ENCODE results near the gene NKPD1.
A peak's percentile ranks its signal among the peaks of the same experiment; 100 is the strongest.

The NKPD1 gene

GRCh38 chr19:45161738-45162607, 1.2 kb upstream of the NKPD1 start:
- H3K4me3 ChIP-seq (ENCODE audit: low read length), result no peak overlapping the region
- H3K4me2 ChIP-seq (ENCODE audit: low read length), result no peak overlapping the region
- peaks cover 22% of the 10 kb centered on the region for H3K27me3 ChIP-seq (ENCODE audit: control insufficient read depth, insufficient read depth, low read length)
- H3K4me1 ChIP-seq (ENCODE audit: control insufficient read depth, insufficient read depth, low read length), result peaks cover 10% of the 10 kb centered on the region
- no peak overlapping the region for H3K9ac ChIP-seq (ENCODE audit: low read depth, low read length)
- no peaks in the 10 kb centered on the region for H3K36me3 ChIP-seq (ENCODE audit: insufficient read depth, low read length)
- H3K9me3 ChIP-seq (replicated peaks; ENCODE audit: low read length), result no peaks in the 10 kb centered on the region

DNA sequence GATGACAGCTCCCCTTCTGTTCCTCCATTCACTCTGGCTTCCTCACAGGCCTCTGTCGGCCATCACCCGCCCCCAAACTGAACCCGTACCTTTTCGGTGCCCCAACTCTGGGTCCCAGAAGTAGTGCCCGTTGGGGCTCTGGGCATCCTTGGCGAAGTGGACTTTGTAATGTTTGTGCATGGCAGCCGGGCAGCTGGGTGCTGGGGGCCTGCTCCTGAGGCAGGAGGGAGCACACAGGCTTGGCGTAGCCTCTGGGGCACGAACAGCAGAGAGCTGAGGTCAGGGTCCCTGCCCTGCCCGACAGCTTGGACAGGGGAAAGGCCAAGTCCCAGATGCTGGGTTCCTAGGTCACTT, 834 bp downstream of the NKPD1 start:
- peaks cover 10% of the 10 kb centered on the region for H3K4me1 ChIP-seq (ENCODE audit: control insufficient read depth, insufficient read depth, low read length)
- H3K9ac ChIP-seq (ENCODE audit: low read depth, low read length), result no peak overlapping the region
- H3K4me3 ChIP-seq (ENCODE audit: low read length), result no peak overlapping the region
- H3K27me3 ChIP-seq (ENCODE audit: control insufficient read depth, insufficient read depth, low read length), result peaks cover 22% of the 10 kb centered on the region
- no peaks in the 10 kb centered on the region for H3K9me3 ChIP-seq (replicated peaks; ENCODE audit: low read length)
- no peak overlapping the region for H3K4me2 ChIP-seq (ENCODE audit: low read length)
- H3K36me3 ChIP-seq (ENCODE audit: insufficient read depth, low read length), result no peaks in the 10 kb centered on the region

- Histone ChIP-seq H3K27me3 (ENCODE audit: control insufficient read depth, insufficient read depth, low read length) (peaks cover 22% of the 10 kb centered on the region), H3K9me3 (replicated peaks; ENCODE audit: low read length) (no peaks in the 10 kb centered on the region), H3K4me1 (ENCODE audit: control insufficient read depth, insufficient read depth, low read length) (peaks cover 11% of the 10 kb centered on the region), H3K4me3 (ENCODE audit: low read length) (no peak overlapping the region), H3K4me2 (ENCODE audit: low read length) (no peak overlapping the region), H3K36me3 (ENCODE audit: insufficient read depth, low read length) (no peaks in the 10 kb centered on the region), H3K9ac (ENCODE audit: low read depth, low read length) (no peak overlapping the region)
Measured at GRCh38 chr19:45159210-45159970, 1.4 kb downstream of the NKPD1 start.

DNA sequence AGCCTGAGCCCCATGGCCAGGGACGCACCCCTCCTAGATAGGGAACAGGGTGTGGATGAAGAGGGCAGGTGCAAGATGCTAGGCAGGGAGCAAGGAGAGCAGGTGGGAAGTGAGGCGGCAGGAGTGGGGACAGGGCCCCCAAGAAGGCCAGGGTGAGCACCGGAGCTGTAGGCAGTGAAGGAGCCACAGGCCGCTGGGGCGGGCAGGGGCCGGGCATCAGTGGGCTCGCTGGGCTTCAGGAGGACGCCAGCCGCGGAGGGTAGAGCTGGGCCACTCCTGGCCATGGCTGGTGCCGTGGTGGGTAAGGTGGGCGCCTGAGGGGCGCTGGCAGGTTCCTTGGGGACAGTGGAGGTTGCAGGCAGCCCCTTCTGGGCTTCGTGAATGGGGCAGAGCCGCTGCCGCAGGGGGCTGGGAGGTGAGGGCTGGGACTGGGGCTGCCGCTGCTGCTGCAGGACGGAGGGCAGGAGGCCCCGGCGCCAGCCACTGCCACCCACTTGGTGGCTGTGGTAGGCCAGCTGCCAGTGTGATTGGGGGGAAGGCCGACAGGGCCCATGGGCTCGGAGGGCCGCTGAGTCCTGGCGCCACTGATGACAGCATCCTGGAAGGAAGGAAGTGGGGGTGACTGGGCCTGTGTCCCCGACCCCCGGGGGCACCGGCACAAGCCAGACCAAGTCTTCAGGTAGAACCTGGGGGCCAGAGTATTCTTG, 2.1 kb downstream of the NKPD1 start:
- Histone ChIP-seq H3K4me1 (ENCODE audit: control insufficient read depth, insufficient read depth, low read length) (peaks cover 16% of the 10 kb centered on the region), H3K9me3 (replicated peaks; ENCODE audit: low read length) (no peaks in the 10 kb centered on the region), H3K4me2 (ENCODE audit: low read length) (no peak overlapping the region), H3K27me3 (ENCODE audit: control insufficient read depth, insufficient read depth, low read length) (peaks cover 22% of the 10 kb centered on the region), H3K36me3 (ENCODE audit: insufficient read depth, low read length) (no peaks in the 10 kb centered on the region), H3K9ac (ENCODE audit: low read depth, low read length) (no peak overlapping the region), H3K4me3 (ENCODE audit: low read length) (no peak overlapping the region)

DNA sequence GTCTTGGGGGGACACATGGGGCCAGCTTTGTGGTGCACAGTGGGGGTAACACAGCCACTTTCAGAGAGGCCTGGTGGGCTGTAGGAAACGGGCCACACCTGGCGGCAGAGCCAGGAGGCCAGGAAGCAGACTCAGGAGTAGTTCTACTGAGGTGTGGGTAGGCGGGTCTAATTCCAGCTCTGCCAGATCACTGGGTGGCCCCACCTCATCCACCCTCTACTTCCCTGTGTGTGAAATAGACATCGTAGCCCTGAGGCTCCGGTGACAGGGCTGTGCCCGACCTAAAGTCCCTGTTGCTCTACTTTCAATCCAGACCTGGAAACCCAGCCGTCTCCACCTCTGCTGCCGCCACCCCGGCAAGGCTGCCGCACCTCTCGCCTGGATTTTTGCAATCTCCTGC, 4.0 kb downstream of the NKPD1 start:
- H3K36me3 ChIP-seq (ENCODE audit: insufficient read depth, low read length), result no peaks in the 10 kb centered on the region
- no peak overlapping the region for H3K4me3 ChIP-seq (ENCODE audit: low read length)
- no peaks in the 10 kb centered on the region for H3K9me3 ChIP-seq (replicated peaks; ENCODE audit: low read length)
- H3K4me1 ChIP-seq (ENCODE audit: control insufficient read depth, insufficient read depth, low read length), result peaks cover 29% of the 10 kb centered on the region
- no peak overlapping the region for H3K4me2 ChIP-seq (ENCODE audit: low read length)
- H3K27me3 ChIP-seq (ENCODE audit: control insufficient read depth, insufficient read depth, low read length), result peaks cover 37% of the 10 kb centered on the region
- H3K9ac ChIP-seq (ENCODE audit: low read depth, low read length), result no peak overlapping the region

- no peak overlapping the region for H3K4me3 ChIP-seq (ENCODE audit: low read length)
- H3K36me3 ChIP-seq (ENCODE audit: insufficient read depth, low read length), result no peaks in the 10 kb centered on the region
- H3K4me2 ChIP-seq (ENCODE audit: low read length), result no peak overlapping the region
- peaks cover 37% of the 10 kb centered on the region for H3K27me3 ChIP-seq (ENCODE audit: control insufficient read depth, insufficient read depth, low read length)
- peaks cover 34% of the 10 kb centered on the region for H3K4me1 ChIP-seq (ENCODE audit: control insufficient read depth, insufficient read depth, low read length)
- no peak overlapping the region for H3K9ac ChIP-seq (ENCODE audit: low read depth, low read length)
- H3K9me3 ChIP-seq (replicated peaks; ENCODE audit: low read length), result no peaks in the 10 kb centered on the region
Measured at GRCh38 chr19:45156011-45156630, 4.7 kb downstream of the NKPD1 start.

GRCh38 chr19:45154064-45154827, 6.5 kb downstream of the NKPD1 start:
- Histone ChIP-seq H3K4me1 (ENCODE audit: control insufficient read depth, insufficient read depth, low read length) (peaks cover 34% of the 10 kb centered on the region), H3K27me3 (ENCODE audit: control insufficient read depth, insufficient read depth, low read length) (peaks cover 30% of the 10 kb centered on the region), H3K9me3 (replicated peaks; ENCODE audit: low read length) (no peaks in the 10 kb centered on the region), H3K4me3 (ENCODE audit: low read length) (peak overlapping the region; percentile 59), H3K9ac (ENCODE audit: low read depth, low read length) (no peak overlapping the region), H3K36me3 (ENCODE audit: insufficient read depth, low read length) (no peaks in the 10 kb centered on the region), H3K4me2 (ENCODE audit: low read length) (peak overlapping the region; percentile 81)

DNA sequence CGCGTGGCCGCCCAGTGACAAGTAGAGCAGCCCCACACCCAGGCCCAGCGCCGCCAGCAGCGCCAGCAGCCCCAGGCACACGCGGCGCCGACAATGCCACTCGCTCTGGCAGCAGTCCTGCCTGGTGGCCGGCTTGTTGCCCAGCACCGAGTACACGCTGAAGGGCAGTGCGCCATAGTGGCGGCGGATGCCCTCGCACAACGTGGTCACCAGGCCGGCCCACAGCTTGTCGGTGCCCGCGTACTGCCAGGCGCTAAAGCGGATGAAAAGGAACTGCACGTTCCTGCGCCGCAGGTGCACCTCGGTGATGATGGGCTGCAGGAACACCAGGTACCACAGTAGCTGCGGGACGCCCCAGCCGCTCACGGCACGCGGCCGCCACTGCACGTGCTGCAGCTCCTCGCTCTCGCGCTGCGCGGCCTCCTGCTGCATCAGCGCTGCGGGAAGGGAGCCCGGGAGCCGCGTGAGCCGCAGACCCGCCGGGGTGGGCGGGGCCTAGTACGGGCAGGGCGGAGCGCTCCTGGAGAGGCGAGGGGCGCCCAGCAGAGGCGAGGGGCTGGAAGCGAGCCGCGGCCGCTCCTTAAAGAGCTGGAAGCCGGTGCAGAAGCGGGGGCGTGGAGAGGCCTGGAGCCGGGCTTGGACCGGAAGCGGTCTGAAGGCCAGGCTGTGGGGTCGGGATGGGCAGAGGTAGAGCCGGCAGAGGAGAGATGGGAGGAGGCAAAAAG, 7.3 kb downstream of the NKPD1 start:
- Histone ChIP-seq H3K36me3 (ENCODE audit: insufficient read depth, low read length) (no peaks in the 10 kb centered on the region), H3K9ac (ENCODE audit: low read depth, low read length) (no peak overlapping the region), H3K4me1 (ENCODE audit: control insufficient read depth, insufficient read depth, low read length) (peaks cover 34% of the 10 kb centered on the region), H3K4me3 (ENCODE audit: low read length) (peak overlapping the region; percentile 59), H3K9me3 (replicated peaks; ENCODE audit: low read length) (no peaks in the 10 kb centered on the region), H3K4me2 (ENCODE audit: low read length) (peak overlapping the region; percentile 81), H3K27me3 (ENCODE audit: control insufficient read depth, insufficient read depth, low read length) (peaks cover 30% of the 10 kb centered on the region)

- Histone ChIP-seq H3K27me3 (ENCODE audit: control insufficient read depth, insufficient read depth, low read length) (peaks cover 26% of the 10 kb centered on the region), H3K4me3 (ENCODE audit: low read length) (peak overlapping the region; percentile 59), H3K9me3 (replicated peaks; ENCODE audit: low read length) (no peaks in the 10 kb centered on the region), H3K4me2 (ENCODE audit: low read length) (peak overlapping the region; percentile 81), H3K36me3 (ENCODE audit: insufficient read depth, low read length) (no peaks in the 10 kb centered on the region), H3K9ac (ENCODE audit: low read depth, low read length) (no peak overlapping the region), H3K4me1 (ENCODE audit: control insufficient read depth, insufficient read depth, low read length) (peaks cover 34% of the 10 kb centered on the region)
Measured at GRCh38 chr19:45152504-45153338, 8.1 kb downstream of the NKPD1 start.
